GM19463 (cell line): Measurements from ENCODE around the gene ADAMTSL5.
A peak's percentile ranks its signal among the peaks of the same experiment; 100 is the strongest.
"Not testable (repeated sequence)": the region's sequence is repeated elsewhere in the genome, so short reads cannot be mapped to it uniquely, and the experiment has no call there.

Source experiments
- ATAC-seq: cut with Tn5 transposase; IDR thresholded peaks from one replicate; pipeline ENCODE4 v1.9.1; 2021; ENCODE audit warnings: mild to moderate bottlenecking, moderate library complexity; ENCODE audit not compliant: unreplicated experiment

The ADAMTSL5 gene

DNA sequence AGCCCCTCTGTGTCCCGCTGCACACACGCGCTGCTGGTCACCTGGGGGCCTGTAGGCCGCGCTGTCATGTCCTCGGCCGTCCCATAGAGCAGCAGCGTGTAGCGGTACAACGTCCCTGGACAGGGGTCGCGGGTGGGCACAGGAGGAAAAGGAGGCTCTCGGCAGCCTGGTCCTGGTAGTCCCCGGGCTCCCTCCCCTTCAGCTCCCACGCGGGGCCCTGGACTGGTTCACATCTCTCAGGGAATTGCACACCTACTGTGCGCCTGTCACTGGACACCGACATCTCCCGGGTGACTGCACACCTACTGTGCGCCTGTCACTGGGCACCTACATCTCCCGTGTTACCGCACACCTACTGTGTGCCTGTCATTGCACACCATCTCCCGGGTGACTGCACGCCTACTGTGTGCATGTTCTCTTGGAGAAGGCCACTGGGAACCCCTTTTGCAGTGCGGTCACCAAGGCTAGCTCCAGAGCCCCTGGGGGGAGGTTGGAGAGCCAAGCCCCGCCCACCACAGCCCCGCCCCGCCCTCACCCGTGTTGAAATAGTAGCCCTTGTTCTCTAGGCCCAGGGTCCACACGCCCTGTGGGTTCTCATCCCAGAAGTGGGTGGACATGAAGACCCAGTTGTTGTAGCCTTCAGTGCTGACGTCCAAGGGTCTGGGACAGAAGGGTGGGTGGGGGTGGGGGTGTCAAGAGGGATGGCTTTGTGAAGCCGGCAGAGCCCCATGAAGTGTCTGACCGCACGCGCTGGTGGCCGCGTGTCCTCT is 30.3 kb downstream of the ADAMTSL5 start:
- no peak for ATAC-seq

DNA sequence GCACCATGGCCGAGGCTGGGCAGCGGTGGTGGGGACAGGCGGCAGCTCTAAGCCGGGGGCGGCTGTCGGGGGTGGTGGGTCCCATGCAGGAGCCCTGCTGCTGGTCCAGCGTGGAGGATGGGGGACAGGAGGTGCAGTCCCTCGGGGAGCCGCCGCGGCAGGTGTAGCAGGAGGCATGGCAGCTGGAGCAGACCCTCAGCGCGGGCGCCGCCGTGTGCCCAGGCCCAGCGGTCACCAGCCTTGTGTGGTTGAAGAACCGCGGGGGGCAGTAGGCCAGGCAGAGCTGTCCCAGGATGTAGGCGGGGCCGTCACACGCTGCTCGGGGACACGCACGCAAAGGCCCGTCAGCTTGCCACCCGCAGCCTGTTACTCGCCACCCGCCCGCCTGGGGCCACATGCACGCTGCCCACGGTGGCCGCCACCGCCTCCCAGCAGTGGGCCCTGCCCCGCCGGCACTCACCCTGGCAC is 30.9 kb downstream of the ADAMTSL5 start:
- no peak for ATAC-seq

DNA sequence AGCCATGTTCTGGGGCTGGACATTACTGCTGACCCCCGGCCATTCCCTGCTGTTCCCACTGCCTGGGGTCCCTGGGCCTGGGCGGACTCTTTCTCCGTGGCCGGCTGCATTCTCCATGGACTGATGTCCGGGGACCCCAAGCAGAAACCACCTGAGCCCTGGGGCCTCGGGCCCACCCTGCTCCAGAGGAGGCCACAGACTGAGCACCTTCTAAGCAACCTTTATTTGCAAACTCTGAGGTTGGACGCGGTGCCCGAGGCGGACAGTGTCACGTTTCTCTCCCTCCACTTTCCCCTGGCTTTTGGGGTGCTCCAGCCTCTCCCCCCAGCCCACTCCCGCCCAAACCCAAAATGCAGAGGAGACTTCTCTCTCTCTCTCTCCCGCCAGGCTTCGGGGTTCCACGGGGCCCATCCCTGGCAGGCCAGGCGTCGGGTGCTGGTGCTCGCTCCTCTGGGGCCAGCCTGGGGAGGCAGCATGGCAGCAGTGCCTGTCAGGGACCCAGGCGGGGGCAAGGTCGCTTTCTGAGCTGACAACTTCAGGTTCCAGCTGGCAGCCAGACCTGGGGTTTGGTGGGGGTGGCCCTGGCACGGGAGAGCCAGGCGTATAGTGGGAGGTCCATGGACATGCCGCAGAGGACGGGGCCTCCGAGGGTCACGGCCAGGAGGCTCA is 31.5 kb downstream of the ADAMTSL5 start:
- ATAC-seq: no peak

DNA sequence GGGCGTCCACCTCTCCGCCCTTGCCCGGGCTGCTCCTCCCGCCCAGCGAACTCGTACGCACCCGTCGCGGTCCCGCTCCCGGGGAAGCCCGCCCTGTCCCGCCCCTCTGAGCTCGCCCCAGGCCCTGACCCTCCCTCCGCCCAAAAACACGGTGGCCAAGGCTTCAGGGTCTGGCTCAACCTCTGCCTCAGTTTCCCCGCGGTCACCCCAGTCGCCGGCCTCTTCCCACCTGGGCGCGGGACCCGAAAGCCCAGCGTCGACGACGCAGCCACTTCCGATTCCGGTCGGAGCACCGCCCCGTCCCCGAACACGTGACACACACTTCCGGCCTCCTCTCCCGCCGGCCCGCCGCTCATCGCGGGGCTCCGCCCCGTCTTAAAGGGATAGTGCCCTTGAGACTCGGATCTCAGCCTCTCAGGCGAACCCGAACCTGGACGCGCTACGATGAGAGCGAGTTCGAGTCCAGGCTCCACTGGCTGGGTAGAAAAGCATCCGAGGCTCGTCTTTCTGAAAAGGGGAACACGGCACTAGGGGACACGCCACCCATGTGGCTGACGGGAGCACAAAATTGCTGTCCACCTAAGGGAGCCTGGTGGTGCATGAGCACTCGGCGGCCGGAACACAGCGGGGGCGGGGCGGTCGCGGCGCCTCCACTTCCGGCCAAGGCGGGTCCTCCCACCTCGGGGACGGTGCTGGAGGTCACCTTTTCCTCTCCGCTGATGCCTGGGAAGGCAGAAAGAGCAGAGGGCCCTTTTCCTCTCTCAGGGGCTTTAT is 33.7 kb downstream of the ADAMTSL5 start, which contains the start of gene C19orf25:
Gene C19orf25, minus strand, starts transcription at position 282 of the 774 bp plus-strand sequence. CDS start 312 bp downstream, outside the sequence.
- ATAC-seq: peak; percentile 93

DNA sequence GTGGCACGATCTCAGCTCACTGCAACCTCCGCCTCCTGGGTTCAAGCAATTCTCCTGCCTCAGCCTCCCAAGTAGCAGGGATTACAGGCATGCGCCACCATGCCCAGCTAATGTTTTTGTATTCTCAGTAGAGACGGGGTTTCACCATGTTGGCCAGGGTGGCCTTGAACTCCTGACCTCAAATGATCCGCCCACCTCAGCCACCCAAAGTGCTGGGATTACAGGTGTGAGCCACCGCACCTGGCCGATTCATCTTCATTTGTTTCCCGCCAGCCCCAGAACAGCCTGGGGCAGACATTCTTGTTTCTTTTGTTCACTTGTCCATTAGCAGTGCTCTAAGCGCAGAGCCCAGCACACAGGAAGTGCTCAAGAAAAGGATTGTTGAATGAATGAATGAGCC is 35.8 kb downstream of the ADAMTSL5 start:
- not testable (repeated sequence) for ATAC-seq

DNA sequence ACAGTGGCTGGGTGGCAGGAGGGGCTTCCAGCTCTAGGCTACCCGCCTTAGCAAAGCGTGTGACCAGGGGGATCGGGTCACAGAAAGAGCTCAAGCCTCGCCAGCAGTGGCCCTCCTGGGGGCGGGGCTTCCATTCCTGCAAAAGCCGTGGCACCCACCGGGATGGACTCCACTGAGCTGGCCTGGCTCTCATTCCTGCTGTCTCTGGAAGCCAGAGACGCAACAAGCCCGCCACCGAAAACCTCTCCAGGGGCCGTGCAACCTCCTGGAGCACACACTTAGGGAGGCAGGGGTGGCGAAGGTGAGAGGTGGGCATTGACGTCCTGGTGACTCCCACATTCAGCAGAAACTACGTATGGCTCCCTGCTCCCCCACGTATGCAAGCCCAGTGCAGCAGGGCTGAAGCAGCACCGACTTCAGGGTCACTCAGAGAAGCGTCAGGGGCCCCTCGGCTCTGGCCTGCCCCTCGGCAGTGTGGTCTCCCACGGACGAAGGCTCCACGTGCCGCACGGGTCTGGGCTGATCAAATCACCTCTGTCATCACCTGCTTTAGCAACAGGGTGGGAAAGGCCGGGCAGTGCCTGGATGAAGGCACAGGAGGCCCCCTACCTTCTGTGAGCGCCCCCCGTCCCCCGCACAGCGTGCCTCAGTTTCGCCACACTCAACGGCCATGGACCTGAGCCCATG is 36.9 kb downstream of the ADAMTSL5 start:
- no peak for ATAC-seq

DNA sequence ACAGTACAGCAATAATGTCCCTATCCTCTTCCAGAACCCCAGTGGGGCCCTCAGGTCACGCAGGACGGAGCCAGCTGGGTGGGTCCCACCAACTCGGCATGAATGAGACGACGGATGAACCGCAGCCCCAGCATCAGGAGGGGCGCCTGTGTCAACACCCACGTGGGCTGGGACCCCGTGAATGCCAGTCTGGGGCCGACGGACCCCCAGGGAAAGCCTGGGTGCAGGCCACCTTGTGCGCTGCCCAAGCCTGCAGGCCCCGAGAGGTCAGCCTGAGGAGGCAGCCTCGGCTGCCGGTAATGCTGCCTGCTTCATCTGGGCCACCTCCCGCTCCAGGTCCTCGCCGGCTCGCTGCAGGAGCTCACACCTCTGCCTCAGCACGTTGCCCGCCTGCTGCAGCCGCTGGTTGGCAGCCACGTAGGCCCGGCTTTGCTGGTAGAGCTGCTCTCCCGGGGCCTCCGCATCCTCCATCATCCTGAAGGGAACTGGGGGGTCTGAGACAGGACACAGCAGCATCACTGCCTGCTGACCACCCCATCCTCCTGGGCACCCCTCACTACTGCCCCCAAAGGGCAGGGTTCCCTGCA is 38.0 kb downstream of the ADAMTSL5 start:
- ATAC-seq: no peak

DNA sequence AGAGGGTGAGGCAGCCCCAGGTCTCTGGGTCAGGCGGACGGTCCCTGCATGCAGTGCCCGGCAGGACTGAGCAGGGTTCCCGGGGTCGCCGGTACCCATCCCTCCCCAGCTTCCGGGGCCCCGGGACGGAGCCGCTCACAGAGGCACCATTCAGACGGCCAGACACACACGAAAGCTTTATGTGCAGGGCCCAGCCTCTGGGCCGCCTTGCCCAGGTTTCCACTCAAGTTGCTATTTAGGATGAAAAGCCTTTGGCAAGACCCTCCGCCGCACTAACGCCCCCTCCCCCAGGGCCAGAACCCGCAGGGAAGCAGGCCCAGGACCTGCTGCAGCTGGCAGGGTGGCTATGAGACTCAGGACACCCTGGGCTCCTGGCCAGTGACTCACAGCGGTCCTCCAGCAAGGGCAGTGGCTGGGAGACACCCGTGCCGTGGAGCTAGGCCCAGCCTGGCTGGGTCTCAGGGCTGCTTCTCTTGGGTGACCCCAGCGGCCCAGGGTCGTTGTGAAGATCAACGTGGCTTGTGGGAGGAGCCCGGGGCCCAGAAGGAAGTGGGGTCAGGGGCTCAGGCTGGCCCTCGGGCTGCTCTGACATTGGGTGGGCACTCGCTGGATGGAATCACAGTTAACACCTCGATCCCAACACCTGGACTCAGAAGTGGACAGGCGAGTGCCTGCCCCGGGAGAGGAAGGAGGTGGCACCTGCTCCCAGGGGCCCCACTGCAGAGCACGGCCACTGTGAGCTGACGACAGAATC is 38.6 kb downstream of the ADAMTSL5 start:
- ATAC-seq: no peak

DNA sequence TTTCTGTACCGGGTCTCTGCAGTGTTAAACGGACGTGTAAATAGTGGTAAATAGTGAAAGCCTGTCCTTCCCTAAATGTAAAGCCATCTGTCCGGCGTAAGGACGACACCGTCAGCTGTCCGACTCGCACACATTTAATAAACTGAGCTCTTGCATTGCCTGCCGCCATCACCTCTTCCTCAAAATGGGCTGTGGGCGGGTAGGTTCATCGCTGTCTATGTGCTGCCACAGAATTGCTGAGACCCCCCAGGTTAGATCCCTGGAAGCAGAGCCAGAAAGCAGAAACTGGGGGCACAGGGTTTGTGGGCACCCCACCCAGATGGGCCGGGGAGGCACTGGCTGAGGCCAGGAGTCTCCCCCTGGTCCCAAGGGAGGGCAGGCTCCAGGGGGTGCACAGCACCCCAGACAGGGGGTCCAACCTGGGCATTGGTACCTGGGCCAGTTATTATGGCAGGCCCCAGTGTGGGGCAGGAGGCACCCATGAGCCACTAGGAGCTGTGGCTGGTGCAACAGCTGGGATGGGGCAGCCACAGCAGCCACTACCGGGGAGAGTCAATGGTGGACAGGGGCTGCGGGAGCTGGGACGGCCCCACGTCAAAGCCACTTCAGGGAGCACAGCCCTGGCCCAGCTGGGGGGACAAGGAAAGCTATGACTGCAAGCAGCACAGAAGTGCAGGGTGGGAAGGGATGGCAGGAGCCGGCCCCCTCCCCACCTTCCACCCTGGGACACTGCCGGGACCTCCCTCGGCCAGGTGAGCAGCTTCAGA is 39.6 kb downstream of the ADAMTSL5 start:
- ATAC-seq: no peak

DNA sequence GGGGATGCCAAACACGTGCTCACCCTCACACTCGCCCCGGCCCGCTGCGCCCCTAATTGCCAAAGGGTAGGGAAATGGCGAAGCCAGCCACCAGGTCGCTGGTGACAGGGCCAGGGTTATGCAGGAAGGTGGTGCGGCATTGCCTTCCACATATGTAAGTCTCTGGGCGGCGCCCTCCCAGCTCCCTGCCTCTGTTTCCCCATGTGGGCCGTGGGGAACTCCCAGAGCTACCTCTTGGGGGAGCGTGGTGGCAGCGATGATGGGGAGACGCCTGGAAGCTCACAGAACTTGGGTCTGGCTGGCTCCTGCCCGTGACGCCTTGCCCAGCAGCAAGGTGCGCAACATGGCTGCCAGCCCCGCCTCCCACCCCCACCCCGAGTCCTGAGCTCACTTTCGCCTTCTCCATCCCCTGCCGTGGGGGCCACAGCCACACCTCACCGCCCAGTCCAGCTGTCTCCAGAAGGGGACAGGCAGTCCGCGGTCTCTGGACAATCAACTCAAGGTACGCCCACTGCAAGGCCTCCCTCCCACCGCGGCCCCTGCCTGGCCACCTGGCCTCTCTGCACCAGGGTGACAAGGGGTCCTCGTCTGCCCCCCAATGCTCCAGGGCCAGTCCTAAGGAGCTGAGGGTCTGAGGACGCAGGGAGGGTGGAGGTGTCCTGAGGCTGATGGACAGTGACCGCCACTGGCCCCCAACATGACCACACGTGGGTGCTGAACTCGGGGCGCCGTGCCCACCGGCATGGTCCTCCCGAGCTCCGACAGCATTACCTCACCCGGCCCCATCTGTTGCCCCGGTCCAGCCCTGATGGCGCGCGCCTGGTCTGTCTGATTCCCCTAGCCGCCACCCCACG is 40.4 kb downstream of the ADAMTSL5 start:
- no peak for ATAC-seq

DNA sequence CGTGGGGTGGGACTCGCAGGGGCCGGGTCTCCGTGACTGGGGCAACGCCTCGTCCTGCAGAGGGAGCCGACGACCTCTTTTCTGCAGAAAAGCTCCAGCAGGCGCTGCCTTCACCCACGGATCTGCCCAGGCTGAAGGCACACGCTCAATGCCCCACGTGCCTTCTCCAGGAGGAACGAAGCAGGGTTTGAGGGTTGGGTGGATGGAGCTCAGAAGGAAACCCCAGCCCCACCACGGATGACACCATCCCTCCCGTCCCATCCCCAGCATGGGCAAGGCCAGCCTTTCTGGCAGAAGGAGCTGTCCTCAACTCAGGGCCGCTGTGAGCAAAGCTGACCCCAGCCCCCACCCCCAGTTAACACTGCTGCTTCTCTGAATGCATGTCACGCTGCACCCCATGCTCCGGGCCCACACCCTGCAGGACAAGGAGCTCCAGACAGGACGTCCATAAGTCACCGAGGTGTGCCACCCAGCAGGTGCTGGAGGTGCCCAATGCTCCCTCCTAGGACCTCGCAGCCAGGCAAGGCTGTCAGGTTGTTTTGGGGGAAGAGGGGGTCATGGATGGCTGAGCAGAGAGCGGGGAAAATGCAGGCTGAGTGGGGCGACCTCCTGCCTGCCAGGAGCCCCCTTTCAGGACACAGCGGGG is 41.2 kb downstream of the ADAMTSL5 start:
- no peak for ATAC-seq

DNA sequence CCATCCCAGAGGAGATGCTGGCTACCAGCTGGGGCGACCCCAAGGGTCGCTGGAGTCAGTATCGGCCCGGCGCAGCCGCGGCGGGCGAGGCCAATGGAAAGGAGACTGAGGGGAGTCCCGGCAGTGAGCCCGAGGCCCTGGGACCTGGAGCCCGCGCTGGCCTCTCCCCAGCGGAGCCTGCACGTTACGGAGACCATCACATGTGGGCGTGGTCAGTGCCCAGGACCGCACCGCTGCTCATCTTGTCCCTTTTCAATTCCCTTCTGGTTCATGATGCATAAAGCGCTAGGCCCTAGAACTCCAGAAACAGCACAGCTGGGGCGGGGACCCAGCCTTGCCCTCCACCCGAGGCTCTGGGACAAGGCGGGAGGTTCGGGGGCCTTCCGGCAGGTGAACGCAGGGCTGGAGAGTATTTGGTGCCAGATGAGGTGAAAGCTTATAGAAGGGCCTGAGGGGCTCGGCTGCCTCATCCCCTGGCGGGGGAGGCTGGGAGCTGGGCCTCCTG is 41.8 kb downstream of the ADAMTSL5 start:
- no peak for ATAC-seq

DNA sequence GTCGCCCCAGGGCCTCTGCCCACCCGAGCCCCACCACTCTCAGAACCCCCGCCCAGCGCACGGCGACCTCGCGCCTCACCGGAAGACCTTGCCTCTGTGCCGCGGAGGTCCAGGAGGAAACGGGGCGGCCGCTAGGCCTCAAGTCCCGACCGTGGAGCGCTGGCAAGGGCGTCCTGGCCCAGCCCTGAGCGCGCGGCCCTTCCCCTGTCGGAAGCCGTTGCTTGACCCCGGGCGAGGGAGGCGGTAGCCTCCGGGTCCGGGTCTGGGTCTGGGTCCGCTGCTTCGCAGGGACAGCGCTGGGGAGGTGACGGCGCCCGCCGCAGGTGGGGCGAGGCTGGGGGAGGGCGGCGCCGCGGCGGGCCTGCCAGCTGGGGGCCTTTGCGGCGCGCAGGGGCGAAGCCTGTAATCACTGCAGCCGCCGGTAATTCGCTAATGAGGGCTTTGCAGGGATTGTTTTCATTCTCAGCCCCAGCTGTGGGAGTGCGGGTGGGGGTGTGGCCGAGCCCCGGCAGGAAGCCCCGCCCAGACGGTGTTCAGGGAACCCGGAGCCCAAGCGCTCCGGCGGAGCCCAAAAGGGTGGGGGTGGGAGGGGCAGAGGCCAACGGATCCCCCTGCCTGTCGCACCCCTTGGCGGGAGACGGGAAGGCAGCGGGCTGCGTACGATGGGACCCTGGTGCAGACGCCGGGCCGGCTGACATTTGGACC is 42.4 kb downstream of the ADAMTSL5 start:
- no peak for ATAC-seq

DNA sequence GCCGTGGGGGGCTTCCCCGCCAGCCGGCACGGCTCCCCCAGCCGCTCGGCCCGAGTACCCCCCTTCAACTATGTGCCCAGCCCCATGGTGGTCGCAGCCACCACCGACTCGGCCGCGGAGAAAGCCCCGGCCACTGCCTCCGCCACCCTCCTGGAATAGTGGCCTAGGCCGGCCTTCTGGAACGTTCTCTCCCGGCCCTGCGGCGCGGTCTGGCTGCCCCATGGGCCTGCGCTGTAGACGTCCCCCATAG is 42.8 kb downstream of the ADAMTSL5 start:
- no peak for ATAC-seq

DNA sequence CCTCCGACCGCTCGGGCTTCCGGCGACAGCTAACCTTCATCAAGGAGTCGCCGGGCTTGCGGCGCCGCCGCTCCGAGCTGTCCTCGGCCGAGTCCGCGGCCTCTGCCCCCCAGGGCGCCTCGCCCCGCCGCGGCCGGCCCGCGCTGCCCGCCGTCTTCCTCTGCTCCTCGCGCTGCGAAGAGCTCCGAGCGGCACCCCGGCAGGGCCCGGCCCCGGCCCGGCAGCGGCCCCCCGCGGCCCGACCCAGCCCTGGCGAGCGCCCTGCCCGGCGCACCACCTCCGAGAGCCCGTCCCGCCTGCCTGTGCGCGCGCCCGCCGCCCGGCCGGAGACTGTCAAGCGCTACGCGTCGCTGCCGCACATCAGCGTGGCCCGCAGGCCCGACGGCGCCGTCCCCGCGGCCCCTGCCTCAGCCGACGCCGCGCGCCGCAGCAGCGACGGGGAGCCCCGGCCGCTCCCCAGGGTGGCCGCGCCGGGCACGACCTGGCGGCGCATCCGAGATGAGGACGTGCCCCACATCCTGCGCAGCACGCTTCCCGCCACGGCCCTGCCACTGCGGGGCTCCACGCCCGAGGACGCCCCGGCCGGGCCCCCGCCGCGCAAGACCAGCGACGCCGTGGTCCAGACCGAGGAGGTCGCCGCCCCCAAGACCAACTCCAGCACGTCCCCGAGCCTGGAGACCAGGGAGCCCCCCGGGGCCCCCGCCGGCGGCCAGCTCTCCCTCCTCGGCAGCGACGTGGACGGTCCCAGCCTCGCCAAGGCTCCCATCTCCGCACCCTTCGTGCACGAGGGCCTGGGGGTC is 43.4 kb downstream of the ADAMTSL5 start:
- no peak for ATAC-seq

DNA sequence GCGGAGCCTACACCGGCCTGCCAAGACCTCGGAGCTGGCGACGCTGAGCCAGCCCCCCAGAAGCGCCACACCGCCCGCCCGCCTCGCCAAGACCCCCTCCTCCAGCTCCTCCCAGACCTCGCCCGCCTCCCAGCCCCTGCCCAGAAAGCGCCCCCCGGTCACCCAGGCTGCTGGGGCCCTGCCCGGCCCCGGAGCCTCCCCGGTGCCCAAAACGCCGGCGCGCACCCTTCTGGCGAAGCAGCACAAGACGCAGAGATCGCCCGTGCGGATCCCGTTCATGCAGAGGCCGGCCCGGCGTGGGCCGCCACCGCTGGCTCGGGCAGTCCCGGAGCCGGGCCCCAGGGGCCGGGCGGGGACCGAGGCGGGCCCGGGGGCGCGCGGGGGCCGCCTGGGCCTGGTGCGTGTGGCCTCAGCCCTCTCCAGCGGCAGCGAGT is 44.0 kb downstream of the ADAMTSL5 start:
- ATAC-seq: no peak
